GM15510 (cell line): ENCODE results near the gene PROM1.

Experiments used
- POLR2A ChIP-seq: IDR thresholded peaks from 3 replicates; pipeline ENCODE4 v1.6.1; 2011; ENCODE audit warnings: borderline replicate concordance; ENCODE audit not compliant: insufficient read length; ENCODE audit errors: extremely low read depth

Gene PROM1

GRCh38 chr4:16031546-16032395 lies 52.1 kb downstream of the PROM1 start:
- no peak for TF ChIP-seq POLR2A

- TF ChIP-seq POLR2A = no peak
These were observed 53.9 kb downstream of the PROM1 start for GRCh38 chr4:16029886-16030285.

GRCh38 chr4:16029262-16029661 lies 54.6 kb downstream of the PROM1 start:
- TF ChIP-seq POLR2A = no peak

- no peak for TF ChIP-seq POLR2A
These were observed 56.2 kb downstream of the PROM1 start for GRCh38 chr4:16027626-16028025.

GRCh38 chr4:16027114-16027513 lies 56.7 kb downstream of the PROM1 start:
- no peak for TF ChIP-seq POLR2A

- no peak for TF ChIP-seq POLR2A
These were observed 57.6 kb downstream of the PROM1 start for GRCh38 chr4:16026160-16026761.

- no peak for TF ChIP-seq POLR2A
These were observed 58.6 kb downstream of the PROM1 start for GRCh38 chr4:16025268-16025667.

GRCh38 chr4:16023776-16024408 lies 59.9 kb downstream of the PROM1 start:
- no peak for TF ChIP-seq POLR2A

GRCh38 chr4:16021804-16022560 lies 61.8 kb downstream of the PROM1 start:
- no peak for TF ChIP-seq POLR2A

GRCh38 chr4:16019649-16020048 lies 64.2 kb downstream of the PROM1 start:
- TF ChIP-seq POLR2A = no peak

GRCh38 chr4:16018841-16019240 lies 65.0 kb downstream of the PROM1 start:
- no peak for TF ChIP-seq POLR2A

- no peak for TF ChIP-seq POLR2A
These were observed 65.7 kb downstream of the PROM1 start for GRCh38 chr4:16018061-16018676.

- TF ChIP-seq POLR2A = no peak
These were observed 67.3 kb downstream of the PROM1 start for GRCh38 chr4:16016536-16016935.

GRCh38 chr4:16011173-16011572 lies 72.7 kb downstream of the PROM1 start:
- no peak for TF ChIP-seq POLR2A
